ENCODE measurements around the gene OR1F1.
"Not testable (repeated sequence)": the region's sequence is repeated elsewhere in the genome, so short reads cannot be mapped to it uniquely, and the experiment has no call there.

The OR1F1 gene

DNA sequence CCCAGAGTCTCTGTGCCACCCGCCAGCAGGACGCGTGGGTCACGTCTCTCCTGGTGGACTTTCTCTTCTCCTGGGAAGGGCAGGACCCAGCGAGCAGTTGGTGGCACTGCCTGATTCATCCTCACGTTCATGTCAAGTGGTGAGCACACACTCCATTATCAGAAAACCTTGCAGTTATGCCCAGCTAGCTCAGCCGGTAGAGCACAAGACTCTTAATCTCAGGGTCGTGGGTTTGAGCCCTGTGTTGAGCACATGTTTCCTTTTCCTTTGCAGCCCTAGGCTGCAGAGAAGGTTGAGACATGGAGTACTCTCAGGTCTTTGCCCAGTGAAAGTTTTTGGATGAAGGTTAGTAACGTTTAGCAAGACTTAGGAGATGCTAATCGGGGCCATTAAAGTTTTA is 8.0 kb downstream of the OR1F1 start:
- no peaks in the 10 kb centered on the region for H3K9me2 ChIP-seq (replicated peaks; ENCODE audit: insufficient read depth, low read length)
- no peak for TF ChIP-seq EZH2phosphoT487 (conservative IDR thresholded peaks at IDR 0.05; ENCODE audit: low read length)
- TF ChIP-seq, protein P1, sequence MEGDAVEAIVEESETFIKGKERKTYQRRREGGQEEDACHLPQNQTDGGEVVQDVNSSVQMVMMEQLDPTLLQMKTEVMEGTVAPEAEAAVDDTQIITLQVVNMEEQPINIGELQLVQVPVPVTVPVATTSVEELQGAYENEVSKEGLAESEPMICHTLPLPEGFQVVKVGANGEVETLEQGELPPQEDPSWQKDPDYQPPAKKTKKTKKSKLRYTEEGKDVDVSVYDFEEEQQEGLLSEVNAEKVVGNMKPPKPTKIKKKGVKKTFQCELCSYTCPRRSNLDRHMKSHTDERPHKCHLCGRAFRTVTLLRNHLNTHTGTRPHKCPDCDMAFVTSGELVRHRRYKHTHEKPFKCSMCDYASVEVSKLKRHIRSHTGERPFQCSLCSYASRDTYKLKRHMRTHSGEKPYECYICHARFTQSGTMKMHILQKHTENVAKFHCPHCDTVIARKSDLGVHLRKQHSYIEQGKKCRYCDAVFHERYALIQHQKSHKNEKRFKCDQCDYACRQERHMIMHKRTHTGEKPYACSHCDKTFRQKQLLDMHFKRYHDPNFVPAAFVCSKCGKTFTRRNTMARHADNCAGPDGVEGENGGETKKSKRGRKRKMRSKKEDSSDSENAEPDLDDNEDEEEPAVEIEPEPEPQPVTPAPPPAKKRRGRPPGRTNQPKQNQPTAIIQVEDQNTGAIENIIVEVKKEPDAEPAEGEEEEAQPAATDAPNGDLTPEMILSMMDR (IDR thresholded peaks at IDR 0.05; ENCODE audit: insufficient read depth, low read length, poor library complexity, severe bottlenecking): no peak
- peaks cover 5% of the 10 kb centered on the region; the same call in 1 of the 2 replicates for H3K27me3 ChIP-seq (ENCODE audit: low read length)
- H3K4me2 ChIP-seq (ENCODE audit: low read depth, low read length, poor library complexity, severe bottlenecking): no peak overlapping the region
- no peak overlapping the region for H3K9ac ChIP-seq (ENCODE audit: low read length)
- H4K20me1 ChIP-seq (ENCODE audit: low read depth, low read length): no peaks in the 10 kb centered on the region
- no peak overlapping the region for H2AFZ ChIP-seq (ENCODE audit: low read depth, low read length, severe bottlenecking)
- no peak overlapping the region for H3K4me3 ChIP-seq (ENCODE audit: insufficient read depth, low read length, poor library complexity, severe bottlenecking)
- no peak overlapping the region for H3K27ac ChIP-seq (ENCODE audit: low read depth, low read length)
- no peaks in the 10 kb centered on the region for H3K36me3 ChIP-seq (ENCODE audit: low read length)
- H3K9me3 ChIP-seq (ENCODE audit: insufficient read depth, low read length): no peaks in the 10 kb centered on the region
- no peaks in the 10 kb centered on the region for H3F3A ChIP-seq (ENCODE audit: insufficient read depth)
- H3K79me2 ChIP-seq (ENCODE audit: insufficient read depth, low read length): no peaks in the 10 kb centered on the region

DNA sequence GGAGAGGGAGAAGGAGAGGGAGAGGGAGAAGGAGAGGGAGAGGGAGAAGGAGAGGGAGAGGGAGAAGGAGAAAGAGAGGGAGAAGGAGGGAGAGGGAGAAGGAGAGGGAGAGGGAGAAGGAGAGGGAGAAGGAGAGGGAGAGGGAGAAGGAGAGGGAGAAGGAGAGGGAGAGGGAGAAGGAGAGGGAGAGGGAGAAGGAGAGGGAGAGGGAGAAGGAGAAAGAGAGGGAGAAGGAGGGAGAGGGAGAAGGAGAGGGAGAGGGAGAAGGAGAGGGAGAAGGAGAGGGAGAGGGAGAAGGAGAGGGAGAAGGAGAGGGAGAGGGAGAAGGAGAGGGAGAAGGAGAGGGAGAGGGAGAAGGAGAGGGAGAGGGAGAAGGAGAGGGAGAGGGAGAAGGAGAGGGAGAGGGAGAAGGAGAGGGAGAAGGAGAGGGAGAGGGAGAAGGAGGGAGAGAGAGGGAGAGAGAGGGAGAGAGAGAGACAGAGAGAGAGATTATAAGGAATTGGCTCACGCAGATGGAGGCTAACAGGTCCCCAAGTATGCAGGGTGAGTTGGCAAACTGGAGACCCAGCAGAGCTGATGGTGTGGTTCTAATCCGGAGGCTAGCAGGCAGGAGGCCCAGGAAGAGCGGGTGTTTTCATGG is 9.8 kb downstream of the OR1F1 start:
- H3K4me3 ChIP-seq (ENCODE audit: insufficient read depth, low read length, poor library complexity, severe bottlenecking); H3F3A ChIP-seq (ENCODE audit: insufficient read depth); H3K27me3 ChIP-seq (ENCODE audit: low read length); H3K4me2 ChIP-seq (ENCODE audit: low read depth, low read length, poor library complexity, severe bottlenecking); H3K9ac ChIP-seq (ENCODE audit: low read length); H3K36me3 ChIP-seq (ENCODE audit: low read length); H3K79me2 ChIP-seq (ENCODE audit: insufficient read depth, low read length); H3K9me2 ChIP-seq (replicated peaks; ENCODE audit: insufficient read depth, low read length); H3K27ac ChIP-seq (ENCODE audit: low read depth, low read length); H3K9me3 ChIP-seq (ENCODE audit: insufficient read depth, low read length); H4K20me1 ChIP-seq (ENCODE audit: low read depth, low read length); H2AFZ ChIP-seq (ENCODE audit: low read depth, low read length, severe bottlenecking): not testable (repeated sequence)

DNA sequence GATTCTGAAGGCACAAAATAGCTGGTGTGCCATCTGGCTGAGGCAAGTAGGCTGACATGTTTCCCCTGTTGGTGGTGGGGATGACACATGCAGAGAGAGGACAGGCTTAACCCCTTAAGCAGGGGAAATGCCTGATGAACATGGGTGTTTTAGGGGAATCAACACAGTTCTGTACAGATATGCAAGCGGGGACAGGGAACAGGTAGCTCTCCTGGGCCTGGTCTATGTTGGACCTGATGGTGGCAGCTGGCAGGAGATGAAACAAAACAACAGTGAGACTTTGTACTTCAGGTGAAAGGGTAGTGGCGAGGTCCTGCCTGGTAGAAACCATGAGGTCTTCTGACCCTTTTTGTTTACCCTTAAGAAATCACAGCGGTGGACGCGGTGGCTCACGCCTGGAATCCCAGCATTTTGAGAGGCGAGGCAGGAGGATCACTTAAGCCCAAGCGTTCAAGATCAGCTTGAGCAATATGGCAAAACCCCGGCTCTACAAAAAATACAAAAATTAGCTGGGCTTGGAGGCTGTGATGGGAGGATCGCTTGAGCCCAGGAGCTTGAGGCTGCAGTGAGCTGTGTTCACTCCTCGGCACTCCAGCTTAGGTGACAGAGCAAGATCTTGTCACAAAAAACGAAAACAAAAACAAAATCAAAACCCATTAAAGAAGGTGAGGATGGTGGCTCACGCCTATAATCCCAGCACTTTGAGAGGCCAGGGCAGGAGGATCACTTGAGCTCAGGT is 10.5 kb downstream of the OR1F1 start:
- no peak overlapping the region for H3K27ac ChIP-seq (ENCODE audit: low read depth, low read length)
- no peaks in the 10 kb centered on the region for H3F3A ChIP-seq (ENCODE audit: insufficient read depth)
- H3K4me3 ChIP-seq (ENCODE audit: insufficient read depth, low read length, poor library complexity, severe bottlenecking): no peak overlapping the region
- no peaks in the 10 kb centered on the region for H3K36me3 ChIP-seq (ENCODE audit: low read length)
- H3K4me2 ChIP-seq (ENCODE audit: low read depth, low read length, poor library complexity, severe bottlenecking): no peak overlapping the region
- H3K9ac ChIP-seq (ENCODE audit: low read length): no peak overlapping the region
- no peak overlapping the region for H2AFZ ChIP-seq (ENCODE audit: low read depth, low read length, severe bottlenecking)
- H3K27me3 ChIP-seq (ENCODE audit: low read length): peaks cover 5% of the 10 kb centered on the region; the same call in 1 of the 2 replicates
- no peaks in the 10 kb centered on the region for H3K9me3 ChIP-seq (ENCODE audit: insufficient read depth, low read length)
- H3K79me2 ChIP-seq (ENCODE audit: insufficient read depth, low read length): no peaks in the 10 kb centered on the region
- no peak for TF ChIP-seq EZH2phosphoT487 (conservative IDR thresholded peaks at IDR 0.05; ENCODE audit: low read length)
- TF ChIP-seq, protein P1 (IDR thresholded peaks at IDR 0.05; ENCODE audit: insufficient read depth, low read length, poor library complexity, severe bottlenecking): no peak
- H4K20me1 ChIP-seq (ENCODE audit: low read depth, low read length): no peaks in the 10 kb centered on the region
- H3K9me2 ChIP-seq (replicated peaks; ENCODE audit: insufficient read depth, low read length): no peaks in the 10 kb centered on the region

DNA sequence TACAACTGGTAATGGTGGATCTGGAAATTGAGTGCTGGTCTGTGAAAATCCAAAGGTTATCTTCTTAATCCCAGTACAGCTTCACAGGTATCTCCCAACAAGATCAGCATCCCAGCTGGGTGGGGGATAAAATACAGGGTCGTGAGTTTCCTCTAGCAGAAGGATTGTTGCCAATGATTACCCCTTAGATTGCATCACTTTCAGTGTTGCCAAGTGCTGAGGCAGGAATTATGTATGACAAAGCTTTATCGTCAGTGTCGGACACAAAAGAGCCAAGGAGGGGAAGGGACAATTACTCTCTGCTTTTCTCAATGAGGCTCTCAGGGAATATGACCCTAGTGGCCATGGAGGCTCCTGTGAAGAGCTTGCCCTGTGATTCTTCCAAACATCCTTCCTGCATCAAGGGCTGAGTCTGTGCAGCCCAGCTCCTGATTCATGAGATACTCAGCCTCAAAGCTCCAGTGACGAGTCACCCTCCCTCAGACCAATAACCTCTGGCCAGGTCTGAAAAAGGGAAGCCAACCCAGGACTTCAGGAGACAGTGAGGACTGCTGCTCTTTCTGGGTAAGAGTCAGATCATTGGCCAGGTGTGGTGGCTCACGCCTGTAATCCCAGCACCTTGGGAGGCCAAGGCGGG is 15.0 kb downstream of the OR1F1 start:
- TF ChIP-seq, protein P1 (IDR thresholded peaks at IDR 0.05; ENCODE audit: insufficient read depth, low read length, poor library complexity, severe bottlenecking): no peak
- no peak for TF ChIP-seq EZH2phosphoT487 (conservative IDR thresholded peaks at IDR 0.05; ENCODE audit: low read length)
- H3K9me2 ChIP-seq (replicated peaks; ENCODE audit: insufficient read depth, low read length): no peaks in the 10 kb centered on the region
- H3K4me2 ChIP-seq (ENCODE audit: low read depth, low read length, poor library complexity, severe bottlenecking): no peak overlapping the region
- no peak overlapping the region for H3K27ac ChIP-seq (ENCODE audit: low read depth, low read length)
- no peak overlapping the region for H3K9ac ChIP-seq (ENCODE audit: low read length)
- no peaks in the 10 kb centered on the region for H3K79me2 ChIP-seq (ENCODE audit: insufficient read depth, low read length)
- H3K27me3 ChIP-seq (ENCODE audit: low read length): no peaks in the 10 kb centered on the region
- no peak overlapping the region for H2AFZ ChIP-seq (ENCODE audit: low read depth, low read length, severe bottlenecking)
- no peaks in the 10 kb centered on the region for H3F3A ChIP-seq (ENCODE audit: insufficient read depth)
- no peak overlapping the region for H3K4me3 ChIP-seq (ENCODE audit: insufficient read depth, low read length, poor library complexity, severe bottlenecking)
- H3K9me3 ChIP-seq (ENCODE audit: insufficient read depth, low read length): peaks cover 13% of the 10 kb centered on the region; the same call in 1 of the 2 replicates
- no peaks in the 10 kb centered on the region for H4K20me1 ChIP-seq (ENCODE audit: low read depth, low read length)
- no peaks in the 10 kb centered on the region for H3K36me3 ChIP-seq (ENCODE audit: low read length)

DNA sequence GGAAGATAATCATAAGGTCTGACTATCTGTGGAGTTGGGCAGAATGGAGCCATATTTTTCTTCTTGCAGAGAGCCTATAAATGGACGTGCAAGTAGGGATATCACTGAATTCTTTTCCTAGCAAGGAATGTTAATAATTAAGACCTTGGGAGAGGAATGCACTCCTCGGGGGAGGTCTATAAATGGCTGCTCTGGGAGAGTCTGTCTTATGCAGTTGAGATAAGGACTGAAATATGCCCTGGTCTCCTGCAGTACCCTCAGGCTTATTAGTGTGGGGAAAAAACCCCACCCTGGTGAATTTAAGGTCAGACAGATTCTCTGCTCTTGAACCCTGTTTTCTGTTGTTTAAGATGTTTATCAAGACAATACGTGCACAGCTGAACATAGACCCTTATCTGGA is 17.9 kb downstream of the OR1F1 start:
- H3F3A ChIP-seq (ENCODE audit: insufficient read depth); H3K27me3 ChIP-seq (ENCODE audit: low read length); H3K36me3 ChIP-seq (ENCODE audit: low read length); H2AFZ ChIP-seq (ENCODE audit: low read depth, low read length, severe bottlenecking); H4K20me1 ChIP-seq (ENCODE audit: low read depth, low read length); H3K4me3 ChIP-seq (ENCODE audit: insufficient read depth, low read length, poor library complexity, severe bottlenecking); H3K4me2 ChIP-seq (ENCODE audit: low read depth, low read length, poor library complexity, severe bottlenecking); H3K79me2 ChIP-seq (ENCODE audit: insufficient read depth, low read length); H3K9ac ChIP-seq (ENCODE audit: low read length); H3K9me2 ChIP-seq (replicated peaks; ENCODE audit: insufficient read depth, low read length); H3K27ac ChIP-seq (ENCODE audit: low read depth, low read length): not testable (repeated sequence)
- H3K9me3 ChIP-seq (ENCODE audit: insufficient read depth, low read length): peaks cover 13% of the 10 kb centered on the region; the same call in 1 of the 2 replicates

Measured in SU-DHL-6 (cell line).